NCI-H345 treated with DMSO at 0.1 percent for 48 hours (cell line): ENCODE measurements around the gene FIBCD1.

ENCODE experiments used
- DNase-seq: peaks from one replicate; lab custom pipeline; 2025; ENCODE audit not compliant: unreplicated experiment; lab: John Stamatoyannopoulos, UW

Gene FIBCD1

DNA sequence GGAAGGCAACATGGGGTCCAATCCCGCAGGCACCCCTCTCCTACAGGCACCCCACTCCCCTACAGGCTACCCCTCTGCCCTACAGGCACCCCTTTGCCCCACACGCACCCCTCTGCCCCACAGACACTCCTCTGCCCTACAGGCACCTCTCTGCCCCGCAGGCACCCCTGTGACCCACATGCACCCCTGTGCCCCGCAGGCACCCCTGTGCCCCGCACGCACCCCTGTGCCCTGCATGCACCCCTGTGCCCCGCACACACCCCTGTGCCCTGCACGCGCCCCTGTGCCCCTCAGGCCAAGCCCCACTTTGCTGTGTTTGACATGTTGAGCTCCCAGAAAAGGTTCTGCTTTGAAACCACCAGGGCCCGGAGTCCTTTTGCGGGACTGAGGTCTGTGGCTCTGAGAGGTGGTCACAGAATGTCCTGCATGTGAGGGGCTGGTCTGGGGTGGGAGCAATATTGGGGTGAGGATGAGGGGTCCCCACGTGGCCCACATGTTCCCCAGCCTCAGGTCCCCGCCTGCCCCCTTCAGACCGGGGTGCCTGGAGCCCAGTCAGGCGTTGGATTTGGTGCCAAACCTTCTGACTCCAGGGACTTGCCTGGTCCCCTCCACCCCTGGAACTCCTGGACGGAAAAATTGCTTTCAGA lies 41.8 kb downstream of the FIBCD1 start:
- DNase-seq: no peak

DNA sequence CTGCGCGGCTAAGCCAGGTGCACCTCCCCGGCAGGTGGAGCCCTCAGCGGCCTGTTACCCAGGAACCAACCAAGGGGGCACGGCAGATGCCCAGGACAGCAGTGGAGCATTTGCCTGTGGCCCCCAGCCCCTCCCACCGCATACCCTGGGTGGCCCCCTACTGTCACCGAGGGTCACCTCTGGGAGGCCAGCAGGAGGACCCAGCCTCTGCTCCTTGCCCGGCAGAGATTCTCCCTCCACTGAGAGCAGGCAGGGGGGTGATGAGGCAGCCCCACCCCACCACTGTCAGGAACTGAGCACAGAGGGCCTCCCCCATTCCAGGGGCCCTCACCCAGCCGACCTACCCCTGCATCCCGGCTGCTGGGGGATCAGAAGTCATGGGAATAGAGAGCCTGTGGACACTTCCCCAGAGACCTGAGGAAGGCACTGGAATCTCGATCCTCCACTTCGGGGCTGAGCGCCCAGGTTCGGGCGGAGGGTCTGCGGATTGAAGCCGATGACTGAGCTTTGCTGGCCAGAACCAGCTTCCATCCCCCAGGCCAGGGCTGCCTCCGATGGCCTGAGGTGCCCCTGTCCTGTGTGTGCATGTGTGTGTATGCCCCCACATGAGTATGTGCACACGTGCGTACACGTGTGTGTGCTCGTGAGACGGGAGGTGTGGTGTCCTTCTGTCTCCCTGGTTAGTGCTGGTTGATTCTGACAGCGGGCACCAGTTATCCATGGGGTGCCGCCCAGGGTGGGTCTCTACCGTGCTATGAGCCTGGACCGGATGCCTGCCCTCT lies 42.6 kb downstream of the FIBCD1 start, which contains the start of gene QRFP:
TSS of gene QRFP (minus strand) at position 580 of the 782 bp plus-strand sequence. CDS start 2,974 bp downstream, outside the sequence.
- no peak for DNase-seq

DNA sequence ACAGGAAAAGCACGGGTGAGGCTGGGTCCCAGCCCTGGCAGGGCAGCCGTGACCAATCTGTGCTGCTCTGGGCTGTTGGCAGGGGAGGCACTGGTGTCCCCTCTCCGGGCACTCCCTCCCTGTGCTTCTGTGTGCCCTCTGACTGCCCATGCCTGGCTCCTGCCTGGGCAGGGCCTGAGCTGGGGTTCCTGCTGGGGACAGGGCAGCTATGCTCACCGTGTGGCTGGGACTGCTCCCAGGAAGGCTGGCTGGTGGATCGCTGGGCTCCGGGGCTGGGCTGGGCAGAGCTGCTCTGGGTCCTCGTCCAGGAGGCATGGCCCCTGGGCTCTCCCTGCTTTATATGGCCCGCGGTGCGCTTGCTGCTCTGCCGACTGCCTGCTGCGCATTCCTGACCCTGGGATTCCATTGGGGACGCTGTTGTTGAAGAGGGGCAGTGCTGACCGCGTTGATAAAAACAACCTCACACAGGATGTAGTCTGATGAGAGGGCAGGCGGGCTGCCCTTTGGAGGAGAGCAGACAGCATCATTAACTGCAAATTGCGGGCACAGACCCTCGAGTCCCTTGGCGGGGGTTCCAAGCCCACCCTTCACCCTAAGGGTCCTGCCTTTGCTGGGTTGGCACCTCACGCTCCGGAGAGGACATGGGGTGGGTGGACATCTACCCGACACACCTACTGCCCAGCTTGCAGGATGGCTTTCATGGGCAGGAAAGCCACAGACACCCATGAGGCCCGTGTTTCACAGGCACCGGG lies 43.4 kb downstream of the FIBCD1 start:
- no peak for DNase-seq

DNA sequence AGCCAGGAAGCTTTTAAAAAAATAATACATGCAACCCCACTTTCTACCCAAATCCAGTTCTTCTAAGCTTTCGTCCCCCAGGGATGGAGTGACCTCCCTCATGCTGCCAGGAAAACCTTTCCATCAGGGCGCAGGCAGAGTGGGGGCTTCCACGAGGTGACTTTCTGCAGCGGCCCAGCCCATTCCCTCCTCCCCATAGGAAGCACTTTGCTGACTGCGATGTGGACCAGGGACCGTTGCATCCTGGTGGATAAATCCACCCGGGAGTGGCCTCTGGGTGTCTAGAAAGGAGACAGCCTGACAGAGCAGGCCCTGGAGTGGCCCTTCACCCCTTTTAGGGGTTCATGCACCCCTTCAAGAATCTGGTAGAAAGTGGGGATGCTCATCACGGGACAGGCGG lies 44.0 kb downstream of the FIBCD1 start:
- no peak for DNase-seq

DNA sequence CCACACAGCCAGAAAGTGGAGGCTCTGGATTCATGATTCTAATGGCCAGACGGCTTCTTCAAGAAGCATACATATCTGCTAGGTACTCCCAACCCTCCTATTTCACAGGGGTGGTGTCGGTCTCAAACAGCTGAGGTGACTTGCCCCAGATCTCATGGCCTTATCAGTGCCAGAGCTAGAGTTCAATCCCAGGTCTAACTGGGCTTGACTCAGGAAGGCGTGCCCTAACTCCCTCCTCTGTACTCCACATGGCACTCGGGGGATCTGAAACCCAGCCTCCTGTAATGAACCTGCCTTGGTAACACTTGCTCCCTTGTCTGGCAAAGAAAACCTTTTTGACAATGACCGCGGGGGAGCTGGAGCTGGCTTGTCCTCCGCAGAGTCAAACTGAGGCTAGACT lies 44.5 kb downstream of the FIBCD1 start:
- no peak for DNase-seq

DNA sequence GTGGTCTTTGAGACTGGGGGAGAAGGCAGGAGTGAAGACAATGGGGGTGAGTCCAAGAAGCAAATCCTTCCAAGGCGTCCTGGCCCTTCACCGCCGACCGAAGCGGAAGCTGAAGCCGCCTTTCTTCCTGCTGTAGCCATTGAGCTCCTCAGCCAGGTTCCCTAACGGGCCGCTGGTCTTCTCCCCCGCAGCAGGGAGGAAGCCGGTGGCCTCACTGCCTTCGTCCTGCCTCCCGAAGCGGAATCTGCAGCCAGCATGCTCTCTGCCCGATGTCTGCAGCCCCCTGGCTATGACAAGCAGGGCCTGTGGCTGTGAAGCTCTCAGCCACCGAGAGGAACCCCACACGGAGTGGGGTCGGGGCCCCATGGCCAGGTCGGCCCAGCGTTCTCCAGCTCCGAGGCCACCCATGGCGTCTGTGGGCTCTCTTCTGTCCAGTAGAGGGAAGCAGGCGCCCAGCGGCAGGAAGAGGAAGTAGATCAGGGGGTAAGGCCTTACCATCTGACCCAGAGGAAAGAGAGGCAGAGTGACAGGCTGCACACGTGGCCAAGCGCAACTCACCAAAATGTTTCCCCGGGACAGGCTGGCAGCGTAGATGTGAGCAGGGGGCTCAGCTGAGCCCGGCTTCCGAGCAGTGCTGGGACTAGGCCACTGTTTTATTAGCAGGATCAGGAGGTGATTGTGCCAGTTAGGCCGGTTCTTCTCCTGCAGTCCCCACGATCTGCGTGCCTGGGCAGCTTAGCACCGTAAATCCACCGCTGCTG lies 45.5 kb downstream of the FIBCD1 start:
- DNase-seq: no peak

DNA sequence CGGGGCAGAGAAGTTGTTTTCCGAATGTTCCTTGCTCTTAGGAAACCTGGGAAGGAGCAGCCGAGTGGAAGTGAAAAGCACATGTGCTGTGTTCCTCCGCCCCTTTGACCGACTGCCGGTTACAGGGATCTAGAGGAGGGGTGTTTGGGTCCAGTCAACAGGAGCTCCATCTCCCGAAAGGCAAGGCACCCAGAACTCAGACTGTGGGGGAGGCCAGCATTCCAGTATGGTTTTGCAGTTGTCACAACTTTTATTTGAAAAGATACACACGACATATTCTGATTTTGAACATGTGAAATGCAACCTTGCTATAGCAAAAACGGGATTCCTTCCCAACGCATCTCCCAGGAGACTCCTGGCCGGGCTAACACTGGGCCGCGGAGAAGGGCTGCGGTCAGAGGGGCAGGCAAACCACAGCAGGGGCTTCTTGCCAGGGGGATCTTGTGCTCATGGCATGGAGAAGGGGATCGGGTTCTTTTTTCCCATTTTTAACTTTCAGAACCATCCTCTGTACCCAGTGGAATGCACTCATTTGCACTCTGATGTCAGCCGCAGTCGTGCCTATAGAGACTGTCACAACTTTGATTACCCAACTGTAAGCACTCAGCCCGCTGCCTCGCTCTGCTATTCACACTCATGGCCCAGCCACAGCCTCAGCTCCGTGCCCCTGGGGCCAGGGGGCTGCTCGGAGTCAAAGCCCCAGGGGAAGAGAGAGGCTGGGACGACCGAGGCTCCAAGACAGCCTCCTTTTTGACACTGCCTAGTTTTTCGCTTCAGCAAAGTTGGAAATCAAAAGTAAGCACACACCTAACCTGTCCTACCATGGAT lies 46.4 kb downstream of the FIBCD1 start:
- DNase-seq: no peak

DNA sequence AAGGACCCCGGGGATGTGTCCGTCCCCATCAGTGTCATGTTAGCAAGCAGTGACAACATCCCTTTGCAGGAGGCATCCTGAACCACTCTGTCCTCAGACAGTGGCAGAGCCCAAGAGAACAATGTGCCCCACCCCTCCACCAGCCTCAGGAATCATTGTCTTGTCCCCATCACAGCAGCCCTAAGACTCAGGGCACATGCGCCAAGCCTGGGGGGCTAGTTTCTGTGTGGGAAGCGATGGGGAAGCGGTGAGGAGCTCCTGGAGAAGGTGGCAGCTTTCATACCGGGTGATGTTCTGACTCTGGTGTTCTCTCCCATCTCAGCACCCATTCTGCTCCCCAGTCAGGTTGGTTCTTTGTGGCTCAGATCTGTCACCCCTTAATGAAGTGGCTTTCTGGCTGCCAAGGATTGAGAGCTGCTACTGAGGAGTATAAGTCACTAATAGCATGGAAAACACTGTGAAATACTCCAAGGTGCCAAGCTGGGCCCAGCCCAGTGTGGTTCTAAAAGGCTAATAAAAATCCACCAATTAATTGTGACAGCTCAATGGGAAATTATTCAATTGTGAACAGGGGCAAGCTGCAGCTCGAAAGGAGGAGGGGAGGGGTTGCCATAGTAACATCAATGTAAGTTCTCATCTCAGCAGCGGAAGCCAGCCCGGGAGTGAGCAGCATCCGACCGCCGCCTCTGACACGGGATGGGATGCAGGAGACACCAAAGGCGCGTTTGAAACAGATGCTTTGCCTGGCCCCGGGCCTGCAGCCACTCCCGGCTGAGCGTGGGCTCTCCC lies 47.2 kb downstream of the FIBCD1 start:
- no peak for DNase-seq

DNA sequence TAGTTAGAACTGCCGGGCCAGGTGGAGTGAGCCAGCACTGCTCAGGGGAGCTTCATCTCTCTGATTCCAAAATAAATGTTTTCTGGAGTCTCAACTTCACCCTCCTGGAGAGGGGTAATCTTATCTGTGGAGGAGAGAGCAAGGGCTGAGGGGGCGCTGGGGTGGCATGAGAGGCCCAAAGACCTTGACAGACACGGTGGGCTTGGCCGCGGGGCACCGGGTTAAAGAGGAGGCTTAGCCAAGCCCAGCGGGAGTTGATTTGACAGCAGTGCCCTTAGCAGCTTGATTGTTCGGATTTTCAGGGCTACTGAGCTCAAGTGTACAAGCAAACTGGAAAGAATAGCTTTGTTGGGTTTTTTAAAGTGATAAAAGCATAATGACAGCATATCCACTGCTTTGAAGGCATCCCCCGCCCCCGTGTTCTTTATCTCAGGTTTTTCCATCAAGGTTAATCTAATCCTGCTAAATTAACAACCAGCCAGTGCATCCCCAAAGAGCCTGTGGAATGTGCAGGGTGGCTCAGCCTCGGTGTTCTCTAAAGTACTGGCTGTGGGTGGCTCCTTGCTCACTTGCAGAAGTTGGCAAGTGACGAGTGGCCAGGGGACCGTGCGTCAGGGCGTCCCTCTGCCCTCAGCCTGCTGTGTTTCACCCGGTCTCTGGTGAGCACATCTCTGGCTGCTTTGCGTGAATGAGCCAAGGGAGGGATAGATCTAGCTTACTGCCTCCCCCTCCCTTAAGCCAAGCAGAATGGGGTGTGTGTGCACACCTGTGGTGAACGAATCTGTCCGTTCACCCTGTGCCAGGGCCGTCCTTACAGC lies 48.0 kb downstream of the FIBCD1 start:
- DNase-seq: no peak

DNA sequence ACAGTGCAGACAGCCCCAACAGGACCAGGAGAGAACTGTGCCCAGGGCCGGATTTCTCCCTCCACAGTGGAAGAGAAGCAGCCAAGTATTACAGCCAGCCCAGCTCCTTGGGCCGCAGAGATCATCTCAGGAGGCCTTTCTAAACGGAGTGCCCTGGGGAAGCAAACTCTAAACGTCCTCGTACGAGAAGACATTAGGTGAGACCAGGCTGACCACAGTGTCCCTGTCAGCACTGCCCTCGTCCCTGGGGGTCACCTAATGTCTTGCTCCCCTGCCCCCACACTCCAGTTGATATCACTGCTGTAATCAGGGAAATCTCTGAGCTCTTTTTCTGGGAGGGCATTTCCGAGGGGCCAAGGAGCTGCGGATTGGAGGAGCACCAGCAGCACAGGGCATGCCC lies 48.9 kb downstream of the FIBCD1 start:
- no peak for DNase-seq

DNA sequence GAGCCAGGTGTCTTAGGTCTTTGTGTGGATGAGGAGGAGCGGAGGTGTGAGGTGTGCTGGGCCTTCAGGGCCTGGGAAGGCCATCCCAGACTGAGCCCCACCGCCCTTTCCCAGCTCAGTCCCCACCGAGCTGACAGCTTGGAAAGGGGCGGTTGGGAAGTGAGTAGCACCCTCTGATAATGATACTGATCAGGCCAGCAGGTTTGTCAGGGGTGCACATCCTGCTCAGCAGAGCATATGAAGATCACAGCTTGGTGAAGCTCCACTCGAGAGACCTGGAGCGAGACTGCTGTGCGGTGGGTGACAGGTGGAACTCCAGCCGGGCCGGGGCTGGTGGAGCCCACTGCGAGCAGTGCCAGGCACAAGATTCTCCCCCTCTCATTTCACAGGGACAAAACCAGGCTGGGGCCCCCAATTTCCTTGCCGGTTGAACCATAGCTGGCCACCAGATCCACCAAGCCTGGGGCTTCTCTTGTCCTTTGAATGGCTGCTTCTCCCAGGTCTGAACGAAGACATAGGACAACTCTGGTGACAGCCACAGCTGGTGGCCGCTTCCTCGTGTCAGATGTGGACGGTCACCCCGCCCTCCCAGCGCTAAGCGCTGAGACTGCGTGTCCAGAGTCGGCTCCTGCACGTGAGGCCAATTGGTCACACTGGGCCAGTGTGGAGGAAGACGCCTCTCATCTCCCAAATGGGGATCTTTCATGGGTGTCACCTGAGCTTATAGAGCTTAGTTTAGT lies 50.7 kb downstream of the FIBCD1 start:
- no peak for DNase-seq

DNA sequence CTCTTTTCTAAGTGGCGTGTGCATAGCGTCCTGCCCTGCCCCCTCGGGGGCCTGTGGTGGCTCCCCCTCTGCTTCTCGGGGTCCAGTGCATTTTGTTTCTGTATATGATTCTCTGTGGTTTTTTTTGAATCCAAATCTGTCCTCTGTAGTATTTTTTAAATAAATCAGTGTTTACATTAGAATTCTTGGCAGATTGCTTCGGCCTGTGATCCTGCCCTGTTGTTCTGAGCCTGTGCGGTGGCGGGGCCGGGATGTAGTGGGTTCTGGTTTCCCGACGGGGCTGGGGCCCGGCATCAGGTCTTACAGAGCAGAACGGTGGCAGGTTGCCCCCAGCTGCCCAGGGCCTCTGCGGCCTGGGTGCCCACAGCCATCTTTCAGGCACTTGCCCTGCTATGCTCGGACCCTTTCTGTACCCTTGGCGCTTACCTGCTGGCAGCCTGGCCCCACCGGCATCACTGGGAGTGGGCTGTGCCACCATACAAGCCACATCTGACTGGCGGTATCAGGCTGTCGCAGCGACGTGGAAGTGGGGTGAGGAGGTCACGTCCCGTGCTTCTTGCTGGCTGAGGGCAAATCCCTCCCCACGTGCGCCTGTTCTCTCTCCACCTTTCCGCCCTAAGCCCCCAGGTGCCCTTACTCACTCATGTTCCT lies 51.4 kb downstream of the FIBCD1 start:
- no peak for DNase-seq

DNA sequence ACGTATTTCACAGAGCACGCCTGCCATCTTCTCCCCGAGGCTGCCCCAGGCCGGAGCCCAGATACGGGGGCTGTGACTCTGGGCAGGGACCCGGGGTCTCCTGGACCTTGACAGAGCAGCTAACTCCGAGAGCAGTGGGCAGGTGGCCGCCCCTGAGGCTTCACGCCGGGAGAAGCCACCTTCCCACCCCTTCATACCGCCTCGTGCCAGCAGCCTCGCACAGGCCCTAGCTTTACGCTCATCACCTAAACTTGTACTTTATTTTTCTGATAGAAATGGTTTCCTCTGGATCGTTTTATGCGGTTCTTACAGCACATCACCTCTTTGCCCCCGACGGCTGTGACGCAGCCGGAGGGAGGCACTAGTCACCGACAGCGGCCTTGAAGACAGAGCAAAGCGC lies 52.1 kb downstream of the FIBCD1 start:
- no peak for DNase-seq

DNA sequence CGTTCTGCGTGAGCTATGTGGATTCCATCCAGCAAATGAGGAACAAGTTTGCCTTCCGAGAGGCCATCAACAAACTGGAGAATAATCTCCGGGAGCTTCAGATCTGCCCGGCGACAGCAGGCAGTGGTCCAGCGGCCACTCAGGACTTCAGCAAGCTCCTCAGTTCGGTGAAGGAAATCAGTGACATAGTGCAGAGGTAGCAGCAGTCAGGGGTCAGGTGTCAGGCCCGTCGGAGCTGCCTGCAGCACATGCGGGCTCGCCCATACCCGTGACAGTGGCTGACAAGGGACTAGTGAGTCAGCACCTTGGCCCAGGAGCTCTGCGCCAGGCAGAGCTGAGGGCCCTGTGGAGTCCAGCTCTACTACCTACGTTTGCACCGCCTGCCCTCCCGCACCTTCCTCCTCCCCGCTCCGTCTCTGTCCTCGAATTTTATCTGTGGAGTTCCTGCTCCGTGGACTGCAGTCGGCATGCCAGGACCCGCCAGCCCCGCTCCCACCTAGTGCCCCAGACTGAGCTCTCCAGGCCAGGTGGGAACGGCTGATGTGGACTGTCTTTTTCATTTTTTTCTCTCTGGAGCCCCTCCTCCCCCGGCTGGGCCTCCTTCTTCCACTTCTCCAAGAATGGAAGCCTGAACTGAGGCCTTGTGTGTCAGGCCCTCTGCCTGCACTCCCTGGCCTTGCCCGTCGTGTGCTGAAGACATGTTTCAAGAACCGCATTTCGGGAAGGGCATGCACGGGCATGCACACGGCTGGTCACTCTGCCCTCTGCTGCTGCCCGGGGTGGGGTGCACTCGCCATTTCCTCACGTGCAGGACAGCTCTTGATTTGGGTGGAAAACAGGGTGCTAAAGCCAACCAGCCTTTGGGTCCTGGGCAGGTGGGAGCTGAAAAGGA lies 53.3 kb downstream of the FIBCD1 start:
- no peak for DNase-seq

DNA sequence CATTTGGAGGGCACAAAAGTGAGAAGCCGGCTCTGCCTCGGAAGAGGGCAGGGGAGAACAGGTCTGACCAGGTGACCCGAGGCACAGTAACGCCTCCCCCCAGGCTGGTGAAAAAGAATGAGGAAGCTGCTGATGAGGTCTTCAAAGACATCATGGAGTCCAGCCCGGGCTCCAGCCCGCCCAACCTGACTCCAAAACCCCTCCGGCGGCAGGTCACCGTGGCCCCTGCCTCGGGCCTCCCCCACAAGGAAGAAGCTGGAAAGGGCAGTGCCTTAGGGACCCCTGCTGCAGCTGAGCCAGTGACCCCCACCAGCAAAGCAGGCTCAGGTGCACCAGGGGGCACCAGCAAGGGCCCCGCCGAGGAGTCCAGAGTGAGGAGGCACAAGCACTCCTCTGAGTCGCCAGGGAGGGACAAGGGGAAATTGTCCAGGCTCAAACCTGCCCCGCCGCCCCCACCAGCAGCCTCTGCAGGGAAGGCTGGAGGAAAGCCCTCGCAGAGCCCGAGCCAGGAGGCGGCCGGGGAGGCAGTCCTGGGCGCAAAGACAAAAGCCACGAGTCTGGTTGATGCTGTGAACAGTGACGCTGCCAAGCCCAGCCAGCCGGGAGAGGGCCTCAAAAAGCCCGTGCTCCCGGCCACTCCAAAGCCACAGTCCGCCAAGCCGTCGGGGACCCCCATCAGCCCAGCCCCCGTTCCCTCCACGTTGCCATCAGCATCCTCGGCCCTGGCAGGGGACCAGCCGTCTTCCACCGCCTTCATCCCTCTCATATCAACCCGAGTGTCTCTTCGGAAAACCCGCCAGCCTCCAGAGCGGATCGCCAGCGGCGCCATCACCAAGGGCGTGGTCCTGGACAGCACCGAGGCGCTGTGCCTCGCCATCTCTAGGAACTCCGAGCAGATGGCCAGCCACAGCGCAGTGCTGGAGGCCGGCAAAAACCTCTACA lies 54.2 kb downstream of the FIBCD1 start:
- no peak for DNase-seq
